OCI-LY3 (cell line): ENCODE results near the gene PDE4D.

Source experiments
- EZH2phosphoT487 ChIP-seq: fragments of 200-600 bp; shearing (Covaris generic); IDR thresholded peaks from 2 replicates; pipeline ENCODE4 v1.6.1; 2018; ENCODE audit warnings: antibody characterized with exemption, mixed run types, low read depth
- TF ChIP-seq, protein P1 (sequence below): fragments of 200-600, 300-600 bp; sonication (generic); IDR thresholded peaks from 2 replicates; pipeline ENCODE4 v1.5.1; 2014; ENCODE audit warnings: antibody characterized with exemption, low read length, low read depth

DNA sequence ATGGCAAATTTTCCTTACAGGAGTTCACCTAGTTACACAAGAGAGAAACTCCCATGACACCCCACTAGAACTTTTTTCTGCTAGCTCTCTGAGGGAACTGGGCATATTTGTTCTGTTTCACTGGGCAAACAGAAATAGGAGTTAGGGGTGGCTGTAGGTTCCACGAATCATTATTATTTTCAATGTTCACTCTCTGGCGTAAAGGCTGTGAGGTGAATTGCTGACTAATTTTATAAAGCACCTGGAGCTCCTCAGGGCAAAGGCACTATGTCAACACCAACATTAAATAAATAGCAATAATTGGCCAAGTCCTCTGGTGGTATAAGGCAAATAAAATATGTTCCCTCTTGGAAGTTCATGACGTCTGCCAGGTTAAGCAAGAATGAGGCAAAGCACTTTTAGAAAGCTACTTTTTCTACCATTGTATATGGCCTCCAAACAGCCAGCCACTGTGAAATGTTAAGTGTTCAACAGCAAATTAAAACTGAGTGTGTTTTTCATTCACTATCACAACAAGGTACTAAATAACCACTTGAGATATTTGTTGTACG lies 344.6 kb downstream of the PDE4D start:
- TF ChIP-seq, protein P1, sequence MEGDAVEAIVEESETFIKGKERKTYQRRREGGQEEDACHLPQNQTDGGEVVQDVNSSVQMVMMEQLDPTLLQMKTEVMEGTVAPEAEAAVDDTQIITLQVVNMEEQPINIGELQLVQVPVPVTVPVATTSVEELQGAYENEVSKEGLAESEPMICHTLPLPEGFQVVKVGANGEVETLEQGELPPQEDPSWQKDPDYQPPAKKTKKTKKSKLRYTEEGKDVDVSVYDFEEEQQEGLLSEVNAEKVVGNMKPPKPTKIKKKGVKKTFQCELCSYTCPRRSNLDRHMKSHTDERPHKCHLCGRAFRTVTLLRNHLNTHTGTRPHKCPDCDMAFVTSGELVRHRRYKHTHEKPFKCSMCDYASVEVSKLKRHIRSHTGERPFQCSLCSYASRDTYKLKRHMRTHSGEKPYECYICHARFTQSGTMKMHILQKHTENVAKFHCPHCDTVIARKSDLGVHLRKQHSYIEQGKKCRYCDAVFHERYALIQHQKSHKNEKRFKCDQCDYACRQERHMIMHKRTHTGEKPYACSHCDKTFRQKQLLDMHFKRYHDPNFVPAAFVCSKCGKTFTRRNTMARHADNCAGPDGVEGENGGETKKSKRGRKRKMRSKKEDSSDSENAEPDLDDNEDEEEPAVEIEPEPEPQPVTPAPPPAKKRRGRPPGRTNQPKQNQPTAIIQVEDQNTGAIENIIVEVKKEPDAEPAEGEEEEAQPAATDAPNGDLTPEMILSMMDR = no peak
- TF ChIP-seq EZH2phosphoT487 = no peak
